Suprapubic skin (tissue), 3 donors: Measurements from ENCODE around the gene ZNF865.

Experiments
- EP300 ChIP-seq: sonication (generic); formaldehyde crosslinking; IDR thresholded peaks from one replicate; pipeline ENCODE4 v1.6.1; 2017; ENCODE audit warnings: antibody characterized with exemption
- TF ChIP-seq, protein P1 (sequence below), 2 donors: fragments of 200-600 bp in 1 of 2; fragments of 450-650 bp in 1 of 2; sonication (generic) in 1 of 2; IDR thresholded peaks; one replicate each; pipeline ENCODE4 v1.5.1; 2016 to 2019; ENCODE audit warnings: antibody characterized with exemption in 2 of 2, mild to moderate bottlenecking in 1 of 2, moderate library complexity in 1 of 2

- TF ChIP-seq EP300: no peak
- TF ChIP-seq, protein P1, sequence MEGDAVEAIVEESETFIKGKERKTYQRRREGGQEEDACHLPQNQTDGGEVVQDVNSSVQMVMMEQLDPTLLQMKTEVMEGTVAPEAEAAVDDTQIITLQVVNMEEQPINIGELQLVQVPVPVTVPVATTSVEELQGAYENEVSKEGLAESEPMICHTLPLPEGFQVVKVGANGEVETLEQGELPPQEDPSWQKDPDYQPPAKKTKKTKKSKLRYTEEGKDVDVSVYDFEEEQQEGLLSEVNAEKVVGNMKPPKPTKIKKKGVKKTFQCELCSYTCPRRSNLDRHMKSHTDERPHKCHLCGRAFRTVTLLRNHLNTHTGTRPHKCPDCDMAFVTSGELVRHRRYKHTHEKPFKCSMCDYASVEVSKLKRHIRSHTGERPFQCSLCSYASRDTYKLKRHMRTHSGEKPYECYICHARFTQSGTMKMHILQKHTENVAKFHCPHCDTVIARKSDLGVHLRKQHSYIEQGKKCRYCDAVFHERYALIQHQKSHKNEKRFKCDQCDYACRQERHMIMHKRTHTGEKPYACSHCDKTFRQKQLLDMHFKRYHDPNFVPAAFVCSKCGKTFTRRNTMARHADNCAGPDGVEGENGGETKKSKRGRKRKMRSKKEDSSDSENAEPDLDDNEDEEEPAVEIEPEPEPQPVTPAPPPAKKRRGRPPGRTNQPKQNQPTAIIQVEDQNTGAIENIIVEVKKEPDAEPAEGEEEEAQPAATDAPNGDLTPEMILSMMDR (IDR thresholded peaks at IDR 0.05): no peak
Measured at GRCh38 chr19:55626350-55626749, 20.9 kb downstream of the ZNF865 start.
